GM12878 (cell line): ENCODE data around the gene USE1. TPM values are rescaled to one million over a fixed set of nuclear protein-coding genes. Genes with fewer than 3 reads are reported as not detected.
A peak's percentile ranks its signal among the peaks of the same experiment; 100 is the strongest.

Experiments used
- BCL11A ChIP-seq: IDR thresholded peaks from 2 replicates; pipeline ENCODE4 v1.6.1; 2011; ENCODE audit warnings: low read depth, low read length
- CEBPZ ChIP-seq: fragments of 150-350 bp; IDR thresholded peaks from 2 replicates; pipeline ENCODE4 v1.6.1; 2016; ENCODE audit warnings: low read depth, low read length
- IKZF2 ChIP-seq, 2 experiments: fragments of 450-650 bp; IDR thresholded peaks; 2 replicates each; pipeline ENCODE4 v1.6.1; 2017; ENCODE audit warnings: mild to moderate bottlenecking in 2 of 2, moderate library complexity in 2 of 2
- KLF5 ChIP-seq: fragments of 450-650 bp; IDR thresholded peaks from 2 replicates; pipeline ENCODE4 v1.6.1; 2014; ENCODE audit warnings: mild to moderate bottlenecking; ENCODE audit not compliant: partially characterized antibody
- MTA3 ChIP-seq: IDR thresholded peaks from 2 replicates; pipeline ENCODE4 v1.6.1; 2012; ENCODE audit warnings: low read length, inconsistent platforms, borderline replicate concordance
- MXI1 ChIP-seq: fragments of 150-350 bp; IDR thresholded peaks from 2 replicates; pipeline ENCODE4 v1.6.1; 2011; ENCODE audit warnings: low read depth, mild to moderate bottlenecking, inconsistent platforms, low read length, improper control_type of control experiment
- NBN ChIP-seq: fragments of 450-650 bp; IDR thresholded peaks from 2 replicates; pipeline ENCODE4 v1.6.1; 2016
- POU2F2 ChIP-seq: IDR thresholded peaks from 3 replicates; pipeline ENCODE4 v1.6.1; 2011; ENCODE audit warnings: low read depth, mild to moderate bottlenecking, low read length, borderline replicate concordance
- PRDM15 ChIP-seq: fragments of 450-650 bp; formaldehyde crosslinking; IDR thresholded peaks from 2 replicates; pipeline ENCODE4 v1.4.0; 2020; ENCODE audit warnings: mild to moderate bottlenecking, moderate library complexity
- RBBP5 ChIP-seq: fragments of 200-600 bp; sonication (generic); conservative IDR thresholded peaks from 2 replicates; pipeline ENCODE4 v1.6.1; 2016
- SKIL ChIP-seq: fragments of 450-650 bp; IDR thresholded peaks from 2 replicates; pipeline ENCODE4 v1.6.1; 2017; ENCODE audit warnings: mild to moderate bottlenecking, low read depth, inconsistent platforms; ENCODE audit not compliant: poor library complexity, severe bottlenecking
- SMAD1 ChIP-seq: fragments of 450-650 bp; IDR thresholded peaks from 2 replicates; pipeline ENCODE4 v1.6.1; 2018; ENCODE audit warnings: mild to moderate bottlenecking, low read depth; ENCODE audit not compliant: partially characterized antibody
- SUPT20H ChIP-seq: IDR thresholded peaks from 2 replicates; pipeline ENCODE4 v1.6.1; 2011; ENCODE audit warnings: low read depth, mild to moderate bottlenecking, low read length, moderate library complexity, borderline replicate concordance; ENCODE audit not compliant: control insufficient read depth
- ZBED1 ChIP-seq: IDR thresholded peaks from 2 replicates; pipeline ENCODE4 v1.6.1; 2016; ENCODE audit warnings: borderline replicate concordance
- ZBTB4 ChIP-seq: fragments of 450-650 bp; formaldehyde crosslinking; IDR thresholded peaks from 2 replicates; pipeline ENCODE4 v1.4.0; 2022; ENCODE audit warnings: mild to moderate bottlenecking, moderate library complexity
- ZNF274 ChIP-seq: IDR thresholded peaks from one replicate; pipeline ENCODE4 v1.8.0; 2011; ENCODE audit not compliant: insufficient read length, insufficient read depth
- polyA plus RNA-seq, 11 experiments: library from polyadenylated mRNA; depleted of rRNA in 4 of 11; unstranded in 6 of 11; stranded (reverse) in 5 of 11; fragments of >200 nt; fragmentation: Nextera tagmentation in 4 of 11; fragmentation: Illumina TruSeq in 1 of 11; extraction: Ambion mirVana in 4 of 11; extraction: Trizol in 1 of 11; gene quantifications; 1 replicate in 1 of 11; 2 replicates in 10 of 11; pipeline versions ENCODE4 v1.2.1 to v1.2.3, GENCODE V29; 2011 to 2016; ENCODE audit warnings: inconsistent platforms in 2 of 11, missing spikeins in 2 of 11, low read depth in 1 of 11
- total RNA-seq, 4 experiments: library from RNA; depleted of rRNA in 3 of 4; stranded (reverse); fragments of >200 nt in 3 of 4; fragmentation: Illumina TruSeq in 1 of 4; extraction: Trizol in 1 of 4; gene quantifications; 2 replicates each; pipeline versions ENCODE4 v1.2.1 to v1.2.3, GENCODE V29; 2013 to 2021

The USE1 gene
- total and polyA plus RNA-seq, 10 of the 15 experiments (the other 5 are each of a cell fraction or from before 2014, with no cell fraction given): 9.7 to 24.0 (median 16.1) TPM

- TF ChIP-seq PRDM15 (CRISPR knock-in tag) (no peak), BCL11A (no peak), MXI1 (peak; percentile 92), CEBPZ (no peak), SUPT20H (no peak), SKIL (no peak), NBN (no peak; the same call in 1 of the 2 replicates), RBBP5 (no peak), ZBTB4 (CRISPR knock-in tag) (no peak), KLF5 (no peak), MTA3 (no peak), POU2F2 (no peak), ZNF274 (no peak), SMAD1 (no peak), IKZF2 (IDR thresholded peaks at IDR 0.05) (no peak), ZBED1 (no peak)
Observed at GRCh38 chr19:17235300-17235970, 20.3 kb downstream of the USE1 start (continued).
